ENCODE results near the gene RCL1.

The RCL1 gene

GRCh38 chr9:4796988-4797853 lies 4.5 kb downstream of the RCL1 start:
- Histone ChIP-seq H3K27me3 (ENCODE audit: control insufficient read depth in 2 of 2, insufficient read depth in 2 of 2, low read length in 2 of 2) (no peaks in the 10 kb centered on the region), H3K27ac (ENCODE audit: low read depth in 2 of 2, low read length in 2 of 2) (no peak overlapping the region), H3K36me3 (ENCODE audit: control insufficient read depth in 2 of 2, insufficient read depth in 2 of 2, low read length in 2 of 2) (no peaks in the 10 kb centered on the region), H3K9ac (ENCODE audit: low read depth in 1 of 2, low read length in 2 of 2) (no peak overlapping the region), H3K4me1 (ENCODE audit: control insufficient read depth in 2 of 2, insufficient read depth in 2 of 2, low read length in 2 of 2) (peaks cover 2 to 5% of the 10 kb centered on the region in 2 donors), H3K4me3 (ENCODE audit: low read length in 2 of 2) (no peak overlapping the region), H3K9me3 (ENCODE audit: control insufficient read depth in 2 of 2, low read length in 2 of 2) (no peaks in the 10 kb centered on the region)

GRCh38 chr9:4797854-4798150 lies 5.1 kb downstream of the RCL1 start:
- Histone ChIP-seq H3K9me3 (ENCODE audit: control insufficient read depth in 2 of 2, low read length in 2 of 2) (no peaks in the 10 kb centered on the region), H3K9ac (ENCODE audit: low read depth in 1 of 2, low read length in 2 of 2) (no peak overlapping the region), H3K4me3 (ENCODE audit: low read length in 2 of 2) (no peak overlapping the region), H3K4me1 (ENCODE audit: control insufficient read depth in 2 of 2, insufficient read depth in 2 of 2, low read length in 2 of 2) (peaks cover 2 to 3% of the 10 kb centered on the region in 2 donors), H3K36me3 (ENCODE audit: control insufficient read depth in 2 of 2, insufficient read depth in 2 of 2, low read length in 2 of 2) (no peaks in the 10 kb centered on the region), H3K27me3 (ENCODE audit: control insufficient read depth in 2 of 2, insufficient read depth in 2 of 2, low read length in 2 of 2) (no peaks in the 10 kb centered on the region), H3K27ac (ENCODE audit: low read depth in 2 of 2, low read length in 2 of 2) (no peak overlapping the region)

- Histone ChIP-seq H3K4me3 (ENCODE audit: low read length in 2 of 2) (no peak overlapping the region), H3K27me3 (ENCODE audit: control insufficient read depth in 2 of 2, insufficient read depth in 2 of 2, low read length in 2 of 2) (no peaks in the 10 kb centered on the region), H3K27ac (ENCODE audit: low read depth in 2 of 2, low read length in 2 of 2) (no peak overlapping the region), H3K4me1 (ENCODE audit: control insufficient read depth in 2 of 2, insufficient read depth in 2 of 2, low read length in 2 of 2) (peaks cover 2 to 3% of the 10 kb centered on the region in 2 donors), H3K36me3 (ENCODE audit: control insufficient read depth in 2 of 2, insufficient read depth in 2 of 2, low read length in 2 of 2) (no peaks in the 10 kb centered on the region), H3K9ac (ENCODE audit: low read depth in 1 of 2, low read length in 2 of 2) (no peak overlapping the region), H3K9me3 (ENCODE audit: control insufficient read depth in 2 of 2, low read length in 2 of 2) (no peaks in the 10 kb centered on the region)
These were observed 5.7 kb downstream of the RCL1 start for GRCh38 chr9:4798281-4799032.

GRCh38 chr9:4799033-4799430 lies 6.3 kb downstream of the RCL1 start:
- H3K4me3 ChIP-seq (ENCODE audit: low read length in 2 of 2) = no peak overlapping the region
- no peaks in the 10 kb centered on the region for H3K36me3 ChIP-seq (ENCODE audit: control insufficient read depth in 2 of 2, insufficient read depth in 2 of 2, low read length in 2 of 2)
- H3K4me1 ChIP-seq (ENCODE audit: control insufficient read depth in 2 of 2, insufficient read depth in 2 of 2, low read length in 2 of 2) = peaks cover 0 to 3% of the 10 kb centered on the region in 2 donors
- no peaks in the 10 kb centered on the region for H3K9me3 ChIP-seq (ENCODE audit: control insufficient read depth in 2 of 2, low read length in 2 of 2)
- H3K27ac ChIP-seq (ENCODE audit: low read depth in 2 of 2, low read length in 2 of 2) = no peak overlapping the region
- no peak overlapping the region for H3K9ac ChIP-seq (ENCODE audit: low read depth in 1 of 2, low read length in 2 of 2)
- H3K27me3 ChIP-seq (ENCODE audit: control insufficient read depth in 2 of 2, insufficient read depth in 2 of 2, low read length in 2 of 2) = no peaks in the 10 kb centered on the region

- Histone ChIP-seq H3K4me3 (ENCODE audit: low read length in 2 of 2) (no peak overlapping the region), H3K36me3 (ENCODE audit: control insufficient read depth in 2 of 2, insufficient read depth in 2 of 2, low read length in 2 of 2) (no peaks in the 10 kb centered on the region), H3K27ac (ENCODE audit: low read depth in 2 of 2, low read length in 2 of 2) (no peak overlapping the region), H3K27me3 (ENCODE audit: control insufficient read depth in 2 of 2, insufficient read depth in 2 of 2, low read length in 2 of 2) (no peaks in the 10 kb centered on the region), H3K4me1 (ENCODE audit: control insufficient read depth in 2 of 2, insufficient read depth in 2 of 2, low read length in 2 of 2) (peaks cover 0 to 3% of the 10 kb centered on the region in 2 donors), H3K9me3 (ENCODE audit: control insufficient read depth in 2 of 2, low read length in 2 of 2) (no peaks in the 10 kb centered on the region), H3K9ac (ENCODE audit: low read depth in 1 of 2, low read length in 2 of 2) (no peak overlapping the region)
These were observed 7.0 kb downstream of the RCL1 start for GRCh38 chr9:4799775-4800174.

- no peaks in the 10 kb centered on the region for H3K36me3 ChIP-seq (ENCODE audit: control insufficient read depth in 2 of 2, insufficient read depth in 2 of 2, low read length in 2 of 2)
- H3K4me3 ChIP-seq (ENCODE audit: low read length in 2 of 2) = no peak overlapping the region
- H3K27me3 ChIP-seq (ENCODE audit: control insufficient read depth in 2 of 2, insufficient read depth in 2 of 2, low read length in 2 of 2) = no peaks in the 10 kb centered on the region
- no peak overlapping the region for H3K9ac ChIP-seq (ENCODE audit: low read depth in 1 of 2, low read length in 2 of 2)
- H3K27ac ChIP-seq (ENCODE audit: low read depth in 2 of 2, low read length in 2 of 2) = no peak overlapping the region
- peaks cover 0 to 3% of the 10 kb centered on the region in 2 donors for H3K4me1 ChIP-seq (ENCODE audit: control insufficient read depth in 2 of 2, insufficient read depth in 2 of 2, low read length in 2 of 2)
- H3K9me3 ChIP-seq (ENCODE audit: control insufficient read depth in 2 of 2, low read length in 2 of 2) = no peaks in the 10 kb centered on the region
These were observed 8.4 kb downstream of the RCL1 start for GRCh38 chr9:4801156-4801555.

GRCh38 chr9:4803670-4804530 lies 11.2 kb downstream of the RCL1 start:
- Histone ChIP-seq H3K27me3 (ENCODE audit: control insufficient read depth in 2 of 2, insufficient read depth in 2 of 2, low read length in 2 of 2) (no peaks in the 10 kb centered on the region), H3K36me3 (ENCODE audit: control insufficient read depth in 2 of 2, insufficient read depth in 2 of 2, low read length in 2 of 2) (no peaks in the 10 kb centered on the region), H3K4me3 (ENCODE audit: low read length in 2 of 2) (no peak overlapping the region), H3K9ac (ENCODE audit: low read depth in 1 of 2, low read length in 2 of 2) (no peak overlapping the region), H3K4me1 (ENCODE audit: control insufficient read depth in 2 of 2, insufficient read depth in 2 of 2, low read length in 2 of 2) (no peaks in the 10 kb centered on the region), H3K9me3 (ENCODE audit: control insufficient read depth in 2 of 2, low read length in 2 of 2) (peaks cover 0 to 2% of the 10 kb centered on the region in 2 donors), H3K27ac (ENCODE audit: low read depth in 2 of 2, low read length in 2 of 2) (no peak overlapping the region)

- no peaks in the 10 kb centered on the region for H3K4me1 ChIP-seq (ENCODE audit: control insufficient read depth in 2 of 2, insufficient read depth in 2 of 2, low read length in 2 of 2)
- no peak overlapping the region for H3K9ac ChIP-seq (ENCODE audit: low read depth in 1 of 2, low read length in 2 of 2)
- H3K27ac ChIP-seq (ENCODE audit: low read depth in 2 of 2, low read length in 2 of 2) = no peak overlapping the region
- H3K4me3 ChIP-seq (ENCODE audit: low read length in 2 of 2) = no peak overlapping the region
- H3K27me3 ChIP-seq (ENCODE audit: control insufficient read depth in 2 of 2, insufficient read depth in 2 of 2, low read length in 2 of 2) = no peaks in the 10 kb centered on the region
- no peaks in the 10 kb centered on the region for H3K36me3 ChIP-seq (ENCODE audit: control insufficient read depth in 2 of 2, insufficient read depth in 2 of 2, low read length in 2 of 2)
- H3K9me3 ChIP-seq (ENCODE audit: control insufficient read depth in 2 of 2, low read length in 2 of 2) = peaks cover 0 to 2% of the 10 kb centered on the region in 2 donors
These were observed 11.8 kb downstream of the RCL1 start for GRCh38 chr9:4804531-4805016.

- Histone ChIP-seq H3K9me3 (ENCODE audit: control insufficient read depth in 2 of 2, low read length in 2 of 2) (peaks cover 0 to 2% of the 10 kb centered on the region in 2 donors), H3K36me3 (ENCODE audit: control insufficient read depth in 2 of 2, insufficient read depth in 2 of 2, low read length in 2 of 2) (no peaks in the 10 kb centered on the region), H3K4me3 (ENCODE audit: low read length in 2 of 2) (no peak overlapping the region), H3K27me3 (ENCODE audit: control insufficient read depth in 2 of 2, insufficient read depth in 2 of 2, low read length in 2 of 2) (no peaks in the 10 kb centered on the region), H3K9ac (ENCODE audit: low read depth in 1 of 2, low read length in 2 of 2) (no peak overlapping the region), H3K27ac (ENCODE audit: low read depth in 2 of 2, low read length in 2 of 2) (no peak overlapping the region), H3K4me1 (ENCODE audit: control insufficient read depth in 2 of 2, insufficient read depth in 2 of 2, low read length in 2 of 2) (no peaks in the 10 kb centered on the region)
These were observed 12.6 kb downstream of the RCL1 start for GRCh38 chr9:4805191-4805918.
